Tibial artery (tissue), 4 donors: ENCODE measurements around the gene ATP13A1.
"Not testable (repeated sequence)": the region's sequence is repeated elsewhere in the genome, so short reads cannot be mapped to it uniquely, and the experiment has no call there.

ENCODE experiments used
- DNase-seq, 2 donors: peaks; one replicate each; pipeline ENCODE4 v3.0.0-alpha.2; 2019
- H3K27ac ChIP-seq, 2 donors: fragments of 200-600 bp; sonication (generic) in 1 of 2; 1 replicate in 1 of 2; 2 replicates in 1 of 2; pipeline ENCODE4 v1.5.1; 2018 to 2019; ENCODE audit warnings: mild to moderate bottlenecking in 1 of 2
- H3K27me3 ChIP-seq, 2 donors: fragments of 200-600 bp; sonication (generic) in 1 of 2; one replicate each; pipeline versions ENCODE4 v1.5.1 to v1.6.0; 2016 to 2019
- H3K36me3 ChIP-seq, 3 donors: fragments of 200-600 bp; sonication (generic) in 2 of 3; one replicate each; pipeline ENCODE4 v1.5.1; 2016 to 2019; ENCODE audit warnings: mild to moderate bottlenecking in 2 of 3
- H3K4me1 ChIP-seq, 4 donors: fragments of 200-600 bp; sonication (generic) in 2 of 4; 1 replicate in 3 of 4; 2 replicates in 1 of 4; pipeline ENCODE4 v1.5.1; 2016 to 2019
- H3K4me3 ChIP-seq, 2 donors: fragments of 200-600 bp; sonication (generic) in 1 of 2; 1 replicate in 1 of 2; 2 replicates in 1 of 2; pipeline ENCODE4 v1.5.1; 2018 to 2019; ENCODE audit warnings: mild to moderate bottlenecking in 2 of 2
- H3K9me3 ChIP-seq, 3 donors: fragments of 200-600 bp; sonication (generic) in 1 of 3; one replicate each; pipeline ENCODE4 v1.5.1; 2016 to 2019
- intact Hi-C: fragments of 100-400 bp; cut with DNase I; formaldehyde crosslinking; loops from one replicate; pipeline ENCODE4 v1.15.0; 2023; ENCODE audit warnings: low total_unique reads
- TF ChIP-seq, protein P1 (sequence below), 2 experiments: fragments of 200-600 bp in 1 of 2; fragments of 450-650 bp in 1 of 2; IDR thresholded peaks; one replicate each; pipeline ENCODE4 v1.5.1; 2017 to 2019; ENCODE audit warnings: antibody characterized with exemption in 2 of 2, mild to moderate bottlenecking in 1 of 2, moderate library complexity in 1 of 2

The ATP13A1 gene

DNA sequence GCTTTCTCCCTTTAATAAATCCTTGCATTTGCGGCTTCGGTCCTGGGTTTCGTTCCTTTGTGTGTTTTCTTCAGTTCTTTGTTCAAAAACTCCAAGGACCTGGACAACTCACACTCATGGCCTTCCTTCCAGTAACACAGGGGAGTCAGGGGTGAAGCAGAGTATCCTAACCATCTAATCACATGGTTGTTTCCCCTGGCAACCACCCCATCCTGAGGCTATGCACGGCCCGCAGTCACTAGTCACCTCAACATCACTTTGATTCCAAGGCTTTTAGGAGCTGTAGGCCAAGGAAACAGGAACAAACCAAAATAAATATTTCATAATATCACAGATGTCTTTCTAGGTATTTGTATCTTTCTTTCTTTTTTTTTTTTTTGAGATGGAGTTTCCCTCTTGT is 34.1 kb upstream of the ATP13A1 start:
- Histone ChIP-seq H3K4me1 (no peaks in the 10 kb centered on the region), H3K4me3 (no peak overlapping the region), H3K9me3 (peaks cover 7 to 75% (median 42%) of the 10 kb centered on the region in 3 donors), H3K36me3 (peaks cover 18 to 32% (median 31%) of the 10 kb centered on the region in 3 donors), H3K27ac (no peak overlapping the region), H3K27me3 (no peaks in the 10 kb centered on the region)
- DNase-seq: no peak
- intact Hi-C loops: no loop called here
- TF ChIP-seq, protein P1, sequence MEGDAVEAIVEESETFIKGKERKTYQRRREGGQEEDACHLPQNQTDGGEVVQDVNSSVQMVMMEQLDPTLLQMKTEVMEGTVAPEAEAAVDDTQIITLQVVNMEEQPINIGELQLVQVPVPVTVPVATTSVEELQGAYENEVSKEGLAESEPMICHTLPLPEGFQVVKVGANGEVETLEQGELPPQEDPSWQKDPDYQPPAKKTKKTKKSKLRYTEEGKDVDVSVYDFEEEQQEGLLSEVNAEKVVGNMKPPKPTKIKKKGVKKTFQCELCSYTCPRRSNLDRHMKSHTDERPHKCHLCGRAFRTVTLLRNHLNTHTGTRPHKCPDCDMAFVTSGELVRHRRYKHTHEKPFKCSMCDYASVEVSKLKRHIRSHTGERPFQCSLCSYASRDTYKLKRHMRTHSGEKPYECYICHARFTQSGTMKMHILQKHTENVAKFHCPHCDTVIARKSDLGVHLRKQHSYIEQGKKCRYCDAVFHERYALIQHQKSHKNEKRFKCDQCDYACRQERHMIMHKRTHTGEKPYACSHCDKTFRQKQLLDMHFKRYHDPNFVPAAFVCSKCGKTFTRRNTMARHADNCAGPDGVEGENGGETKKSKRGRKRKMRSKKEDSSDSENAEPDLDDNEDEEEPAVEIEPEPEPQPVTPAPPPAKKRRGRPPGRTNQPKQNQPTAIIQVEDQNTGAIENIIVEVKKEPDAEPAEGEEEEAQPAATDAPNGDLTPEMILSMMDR (IDR thresholded peaks at IDR 0.05): no peak

DNA sequence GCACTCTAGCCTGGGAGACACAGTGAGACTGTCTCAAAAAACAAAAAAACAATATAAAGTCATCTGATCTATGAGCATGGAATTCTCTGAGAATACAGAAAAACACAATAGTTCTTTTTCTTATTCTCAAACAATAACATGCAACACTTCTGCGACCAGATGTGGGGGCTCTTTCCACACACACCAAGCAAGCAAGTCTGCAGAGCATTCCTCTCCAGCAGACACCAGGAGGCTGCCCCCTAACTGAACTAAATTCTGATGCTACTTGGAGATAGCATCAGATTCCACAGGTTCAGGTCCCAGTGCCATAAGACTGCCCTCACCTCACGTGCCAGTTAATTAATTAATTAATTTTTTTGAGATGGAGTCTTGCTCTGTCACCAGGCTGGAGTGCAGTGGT is 32.9 kb upstream of the ATP13A1 start:
- DNase-seq: no peak
- Histone ChIP-seq H3K9me3 (peaks cover 7 to 63% (median 37%) of the 10 kb centered on the region in 3 donors), H3K27ac (no peak overlapping the region), H3K27me3 (no peaks in the 10 kb centered on the region), H3K36me3 (peaks cover 11 to 21% (median 19%) of the 10 kb centered on the region in 3 donors), H3K4me3 (no peak overlapping the region), H3K4me1 (no peaks in the 10 kb centered on the region)
- TF ChIP-seq, protein P1 (IDR thresholded peaks at IDR 0.05): no peak
- intact Hi-C loops: no loop called here

DNA sequence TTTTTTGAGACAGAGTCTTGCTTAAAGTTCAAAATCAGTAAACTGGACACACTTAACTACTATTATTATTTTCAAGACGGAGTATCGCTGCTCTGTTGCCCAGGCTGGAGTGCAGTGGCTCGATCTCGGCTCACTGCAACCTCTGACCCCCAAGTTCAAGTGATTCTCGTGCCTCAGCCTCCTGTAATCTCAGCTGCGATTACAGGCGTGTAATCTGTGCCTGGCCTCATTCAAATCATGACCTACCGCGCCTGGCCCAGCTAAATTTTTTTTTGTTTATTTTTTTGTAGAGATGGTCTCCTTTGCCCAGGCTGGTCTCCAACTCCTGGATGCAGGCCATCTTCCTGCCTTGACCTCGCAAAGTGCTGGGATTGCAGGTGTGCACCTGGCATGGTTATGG is 28.2 kb upstream of the ATP13A1 start:
- Histone ChIP-seq H3K27me3 (no peaks in the 10 kb centered on the region), H3K27ac (no peak overlapping the region), H3K4me1 (no peaks in the 10 kb centered on the region), H3K4me3 (no peak overlapping the region), H3K9me3 (peaks cover 0 to 30% (median 7%) of the 10 kb centered on the region in 3 donors), H3K36me3 (peaks cover 0 to 8% (median 0%) of the 10 kb centered on the region in 3 donors)
- TF ChIP-seq, protein P1 (IDR thresholded peaks at IDR 0.05): no peak
- intact Hi-C loops: no loop called here
- no peak for DNase-seq

DNA sequence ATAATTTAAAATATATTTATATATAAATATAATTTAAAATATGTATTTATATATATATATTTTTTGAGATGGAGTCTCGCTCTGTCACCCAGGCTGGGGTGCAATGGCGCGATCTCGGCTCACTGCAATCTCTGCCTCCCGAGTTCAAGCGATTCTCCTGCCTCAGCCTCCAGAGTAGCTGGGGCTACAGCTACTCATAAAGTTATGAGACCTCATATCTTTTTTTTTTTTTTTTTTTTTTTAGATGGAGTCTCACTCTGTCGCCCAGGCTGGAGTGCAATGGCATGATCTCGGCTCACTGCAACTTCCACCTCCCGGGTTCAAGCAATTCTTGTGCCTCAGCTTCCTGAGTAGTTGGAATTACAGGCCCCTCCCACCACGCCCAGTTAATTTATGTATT is 25.5 kb upstream of the ATP13A1 start:
- H3K4me3 ChIP-seq, H3K4me1 ChIP-seq, DNase-seq, H3K27ac ChIP-seq, intact Hi-C loops, H3K27me3 ChIP-seq: not testable (repeated sequence)
- H3K9me3 ChIP-seq: peaks cover 0 to 30% (median 18%) of the 10 kb centered on the region in 3 donors
- peaks cover 15 to 18% (median 15%) of the 10 kb centered on the region in 3 donors for H3K36me3 ChIP-seq

DNA sequence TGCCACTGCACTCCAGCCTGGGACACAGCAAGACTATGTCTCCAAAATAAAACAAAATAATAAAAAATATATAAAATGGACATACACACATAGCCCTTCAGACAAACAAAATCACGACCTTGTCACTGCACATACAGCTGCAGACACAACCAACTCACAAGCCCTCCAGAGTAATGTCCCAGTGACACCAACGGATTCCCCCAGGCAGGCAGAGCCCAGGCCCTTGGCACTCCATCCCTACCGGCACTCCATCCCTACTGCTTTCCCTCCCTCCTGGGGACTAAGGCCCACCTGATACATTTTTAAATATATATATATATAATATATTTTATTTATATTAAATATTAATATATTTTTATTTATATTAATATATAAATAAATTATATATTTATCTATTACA is 23.6 kb upstream of the ATP13A1 start:
- H3K36me3 ChIP-seq: peaks cover 15 to 30% (median 25%) of the 10 kb centered on the region in 3 donors
- H3K9me3 ChIP-seq: peaks cover 0 to 44% (median 18%) of the 10 kb centered on the region in 3 donors
- no peak overlapping the region for H3K27ac ChIP-seq
- TF ChIP-seq, protein P1 (IDR thresholded peaks at IDR 0.05): no peak
- H3K27me3 ChIP-seq: no peaks in the 10 kb centered on the region
- no peaks in the 10 kb centered on the region for H3K4me1 ChIP-seq
- no peak for DNase-seq
- intact Hi-C loops: no loop called here
- no peak overlapping the region for H3K4me3 ChIP-seq

DNA sequence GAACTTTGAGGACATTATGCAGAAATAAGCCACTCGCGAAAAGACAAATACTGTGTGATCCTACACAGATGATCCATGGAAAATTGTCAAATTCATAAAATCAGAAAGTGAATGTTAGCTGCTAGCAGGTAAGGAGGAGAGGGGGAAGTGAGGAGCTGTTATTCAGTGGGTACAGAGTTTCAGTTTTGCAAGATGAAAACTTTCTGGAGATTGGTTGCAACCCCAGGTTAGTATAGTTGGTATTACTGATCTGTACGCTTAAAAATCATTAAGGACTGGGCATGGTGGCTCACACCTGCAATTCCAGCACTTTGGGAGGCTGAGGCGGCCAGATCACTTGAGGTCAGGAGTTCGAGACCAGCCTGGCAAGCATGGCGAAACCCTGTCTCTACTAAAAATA is 23.1 kb upstream of the ATP13A1 start:
- H3K36me3 ChIP-seq: peaks cover 15 to 32% (median 27%) of the 10 kb centered on the region in 3 donors
- peaks cover 0 to 44% (median 18%) of the 10 kb centered on the region in 3 donors for H3K9me3 ChIP-seq
- no peak overlapping the region for H3K27ac ChIP-seq
- intact Hi-C loops: no loop called here
- H3K4me3 ChIP-seq: no peak overlapping the region
- H3K27me3 ChIP-seq: no peaks in the 10 kb centered on the region
- H3K4me1 ChIP-seq: no peaks in the 10 kb centered on the region
- TF ChIP-seq, protein P1 (IDR thresholded peaks at IDR 0.05): no peak
- no peak for DNase-seq

DNA sequence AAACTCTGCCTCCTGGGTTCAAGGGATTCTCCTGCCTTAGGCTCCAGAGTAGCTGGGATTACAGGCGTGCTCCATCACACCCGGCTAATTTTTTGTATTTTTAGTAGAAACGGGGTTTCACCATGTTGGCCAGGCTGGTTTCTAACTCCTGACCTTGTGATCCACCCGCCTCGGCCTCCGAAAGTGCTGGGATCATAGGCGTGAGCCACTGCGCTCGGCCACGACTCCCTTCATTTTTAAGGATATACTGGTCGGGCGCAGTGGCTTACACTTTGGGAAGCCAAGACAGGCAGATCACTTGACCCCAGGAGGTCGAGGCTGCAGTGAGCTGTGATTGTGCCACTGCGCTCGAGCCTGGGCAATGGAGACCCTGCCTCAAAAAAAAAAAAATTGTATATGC is 22.6 kb upstream of the ATP13A1 start:
- H3K27me3 ChIP-seq, DNase-seq, H3K4me3 ChIP-seq, intact Hi-C loops, H3K4me1 ChIP-seq, H3K27ac ChIP-seq: not testable (repeated sequence)
- Histone ChIP-seq H3K36me3 (peaks cover 19 to 35% (median 31%) of the 10 kb centered on the region in 3 donors), H3K9me3 (peaks cover 0 to 48% (median 18%) of the 10 kb centered on the region in 3 donors)
